Astrocyte of the spinal cord (primary cell): ENCODE results near the gene HSD17B8.
A peak's percentile ranks its signal among the peaks of the same experiment; 100 is the strongest.

Experiments used
- DNase-seq: peaks from one replicate; pipeline ENCODE4 v3.0.0; 2011; ENCODE audit warnings: low read depth, low spot score
- H3K4me3 ChIP-seq: 2 replicates; pipeline ENCODE4 v1.5.1; 2011; ENCODE audit warnings: low read depth, mild to moderate bottlenecking, low read length, moderate library complexity
- CTCF ChIP-seq: IDR thresholded peaks from 2 replicates; pipeline ENCODE4 v1.5.1; 2012; ENCODE audit warnings: low read depth, mild to moderate bottlenecking, low read length, inconsistent platforms
- in situ Hi-C: cut with HindIII; loops from 2 replicates; pipeline ENCODE4 v1.10.0; 2017; ENCODE audit warnings: low sequenced_read_pairs

The HSD17B8 gene

GRCh38 chr6:33191383-33192104, 12.9 kb upstream of the HSD17B8 start:
- in situ Hi-C loops, result no loop called here
- no peak for DNase-seq
- no peak overlapping the region for H3K4me3 ChIP-seq
- TF ChIP-seq CTCF, result no peak

- TF ChIP-seq CTCF, result no peak
- in situ Hi-C loops, result no loop called here
- H3K4me3 ChIP-seq, result peak within 1 kb of the TSS; percentile 29
- no peak for DNase-seq
Observed at GRCh38 chr6:33192105-33192646, 12.3 kb upstream of the HSD17B8 start, which contains the start of gene COL11A2. TSS of gene COL11A2 (minus strand) at chr6:33192467. CDS start at chr6:33192240, 227 bp downstream.

- DNase-seq, result no peak
- in situ Hi-C loops, result no loop called here
- no peak for TF ChIP-seq CTCF
- H3K4me3 ChIP-seq, result peak overlapping the region; percentile 29
Observed at GRCh38 chr6:33192671-33193602, 11.5 kb upstream of the HSD17B8 start.

- in situ Hi-C loops, result no loop called here
- H3K4me3 ChIP-seq, result no peak overlapping the region
- no peak for DNase-seq
- no peak for TF ChIP-seq CTCF
Observed at GRCh38 chr6:33193619-33194018, 10.8 kb upstream of the HSD17B8 start.

- no peak overlapping the region for H3K4me3 ChIP-seq
- TF ChIP-seq CTCF, result no peak
- in situ Hi-C loops, result no loop called here
- DNase-seq, result no peak
Observed at GRCh38 chr6:33194431-33194979, 9.9 kb upstream of the HSD17B8 start.

- in situ Hi-C loops, result no loop called here
- no peak overlapping the region for H3K4me3 ChIP-seq
- no peak for DNase-seq
- TF ChIP-seq CTCF, result no peak
Observed at GRCh38 chr6:33195304-33196165, 8.9 kb upstream of the HSD17B8 start.
